Activated naive CD4-positive, alpha-beta T cell treated with anti-CD3 and anti-CD28 coated beads, Interleukin-2, amount 10 ng/mL, durations not matched to agents 7 days and 5 days (primary cell): ENCODE results near the gene SPEG.

Experiments used
- CTCF ChIA-PET: fragments of 350-600 bp; sonication (Branson Sonifier 250); formaldehyde crosslinking; loops from one replicate; lab custom pipeline; 2021; ENCODE audit warnings: antibody characterized with exemption; lab: Charles Lee
- DNase-seq: peaks from one replicate; pipeline ENCODE4 v3.0.0-alpha.2; 2020
- H3K27ac Mint-ChIP-seq: one replicate; pipeline ENCODE4 v1.8.0; 2021; ENCODE audit warnings: mild to moderate bottlenecking, moderate library complexity, mixed read lengths
- H3K27me3 Mint-ChIP-seq: one replicate; pipeline ENCODE4 v1.8.0; 2021; ENCODE audit warnings: mild to moderate bottlenecking, mixed read lengths
- H3K36me3 Mint-ChIP-seq: one replicate; pipeline ENCODE4 v1.8.0; 2021; ENCODE audit warnings: mixed read lengths
- H3K4me1 Mint-ChIP-seq: one replicate; pipeline ENCODE4 v1.8.0; 2021; ENCODE audit warnings: mixed read lengths
- H3K4me3 Mint-ChIP-seq: one replicate; pipeline ENCODE4 v1.8.0; 2021; ENCODE audit warnings: mild to moderate bottlenecking, moderate library complexity, mixed read lengths
- H3K9me3 Mint-ChIP-seq: one replicate; pipeline ENCODE4 v1.8.0; 2021; ENCODE audit warnings: mixed read lengths

The SPEG gene

GRCh38 chr2:219423652-219424377 is 10.8 kb upstream of the SPEG start:
- Mint-ChIP-seq H3K27ac (no peak overlapping the region), H3K36me3 (no peaks in the 10 kb centered on the region), H3K4me3 (no peak overlapping the region), H3K27me3 (peaks cover 62% of the 10 kb centered on the region), H3K9me3 (no peaks in the 10 kb centered on the region), H3K4me1 (peaks cover 4% of the 10 kb centered on the region)
- CTCF ChIA-PET = no interaction called here
- no peak for DNase-seq

DNA sequence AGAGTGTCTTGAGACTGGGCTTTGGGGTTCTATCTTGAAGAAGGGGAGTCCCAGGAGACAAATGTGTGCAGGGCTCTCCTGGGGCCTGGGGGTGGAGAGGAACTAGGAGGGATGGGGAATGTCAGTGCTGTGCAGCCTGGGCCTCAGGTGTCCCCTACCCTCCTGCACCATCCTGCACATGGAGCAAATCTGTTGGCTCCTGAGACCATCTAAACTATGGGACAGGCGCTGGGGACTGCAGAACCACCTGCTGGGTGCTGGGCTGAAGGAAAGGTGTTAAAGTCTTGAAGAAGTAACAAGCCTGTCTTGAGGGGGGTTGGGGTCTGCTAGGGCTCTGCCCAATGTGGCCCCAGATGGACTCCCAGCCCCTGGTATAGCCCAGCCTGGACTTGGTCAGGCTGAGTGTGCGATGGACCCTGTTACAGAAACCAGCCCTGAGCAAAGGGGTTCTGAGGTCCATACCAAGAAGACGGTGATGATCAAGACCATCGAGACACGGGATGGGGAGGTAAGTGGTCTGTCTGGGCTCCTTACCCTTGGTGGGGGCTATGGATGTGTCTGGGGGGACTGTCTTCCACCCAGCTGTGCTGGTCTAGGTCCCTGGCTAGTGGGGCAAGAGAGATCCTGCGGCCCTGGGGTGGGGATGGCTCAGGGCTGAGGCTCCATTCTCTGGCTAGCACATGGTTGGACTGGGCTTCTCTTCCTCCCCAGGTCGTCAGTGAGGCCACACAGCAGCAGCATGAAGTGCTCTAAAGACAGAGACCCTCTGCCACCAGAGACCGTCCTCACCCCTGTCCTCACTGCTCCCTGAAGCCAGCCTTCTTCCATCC is 9.2 kb upstream of the SPEG start:
- H3K9me3 Mint-ChIP-seq = no peaks in the 10 kb centered on the region
- no peaks in the 10 kb centered on the region for H3K4me1 Mint-ChIP-seq
- no peak overlapping the region for H3K4me3 Mint-ChIP-seq
- no peak for DNase-seq
- no peaks in the 10 kb centered on the region for H3K36me3 Mint-ChIP-seq
- CTCF ChIA-PET = no interaction called here
- H3K27ac Mint-ChIP-seq = no peak overlapping the region
- peaks cover 53% of the 10 kb centered on the region for H3K27me3 Mint-ChIP-seq

DNA sequence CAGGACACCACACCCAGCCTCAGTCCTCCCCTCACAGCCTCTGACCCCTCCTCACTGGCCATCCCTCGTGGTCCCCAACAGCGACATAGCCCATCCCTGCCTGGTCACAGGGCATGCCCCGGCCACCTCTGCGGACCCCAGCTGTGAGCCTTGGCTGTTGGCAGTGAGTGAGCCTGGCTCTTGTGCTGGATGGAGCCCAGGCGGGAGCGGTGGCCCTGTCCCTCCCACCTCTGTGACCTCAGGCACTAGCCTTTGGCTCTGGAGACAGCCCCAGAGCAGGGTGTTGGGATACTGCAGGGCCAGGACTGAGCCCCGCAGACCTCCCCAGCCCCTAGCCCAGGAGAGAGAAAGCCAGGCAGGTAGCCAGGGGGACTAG is 8.6 kb upstream of the SPEG start:
- Mint-ChIP-seq H3K36me3 (no peaks in the 10 kb centered on the region), H3K27ac (no peak overlapping the region), H3K4me3 (no peak overlapping the region), H3K4me1 (no peaks in the 10 kb centered on the region), H3K9me3 (no peaks in the 10 kb centered on the region), H3K27me3 (peaks cover 48% of the 10 kb centered on the region)
- no peak for DNase-seq
- CTCF ChIA-PET = no interaction called here

GRCh38 chr2:219426534-219427136 is 8.0 kb upstream of the SPEG start:
- no peak for DNase-seq
- Mint-ChIP-seq H3K27me3 (peaks cover 47% of the 10 kb centered on the region), H3K27ac (no peak overlapping the region), H3K4me1 (no peaks in the 10 kb centered on the region), H3K9me3 (no peaks in the 10 kb centered on the region), H3K36me3 (no peaks in the 10 kb centered on the region), H3K4me3 (no peak overlapping the region)
- CTCF ChIA-PET = interaction anchor here (1.4 kb wide), 1 partner anchor 36 kb away, joined by 3 read pairs; no protein-coding TSS in a partner anchor

GRCh38 chr2:219428469-219428868 is 6.2 kb upstream of the SPEG start:
- no peak for DNase-seq
- Mint-ChIP-seq H3K36me3 (no peaks in the 10 kb centered on the region), H3K9me3 (no peaks in the 10 kb centered on the region), H3K4me1 (no peaks in the 10 kb centered on the region), H3K27ac (no peak overlapping the region), H3K4me3 (no peak overlapping the region), H3K27me3 (peaks cover 46% of the 10 kb centered on the region)
- CTCF ChIA-PET = interaction anchor here (1.1 to 1.5 kb wide), 2 partner anchors 26 to 29 kb away, joined by 3 read pairs; no protein-coding TSS in a partner anchor

DNA sequence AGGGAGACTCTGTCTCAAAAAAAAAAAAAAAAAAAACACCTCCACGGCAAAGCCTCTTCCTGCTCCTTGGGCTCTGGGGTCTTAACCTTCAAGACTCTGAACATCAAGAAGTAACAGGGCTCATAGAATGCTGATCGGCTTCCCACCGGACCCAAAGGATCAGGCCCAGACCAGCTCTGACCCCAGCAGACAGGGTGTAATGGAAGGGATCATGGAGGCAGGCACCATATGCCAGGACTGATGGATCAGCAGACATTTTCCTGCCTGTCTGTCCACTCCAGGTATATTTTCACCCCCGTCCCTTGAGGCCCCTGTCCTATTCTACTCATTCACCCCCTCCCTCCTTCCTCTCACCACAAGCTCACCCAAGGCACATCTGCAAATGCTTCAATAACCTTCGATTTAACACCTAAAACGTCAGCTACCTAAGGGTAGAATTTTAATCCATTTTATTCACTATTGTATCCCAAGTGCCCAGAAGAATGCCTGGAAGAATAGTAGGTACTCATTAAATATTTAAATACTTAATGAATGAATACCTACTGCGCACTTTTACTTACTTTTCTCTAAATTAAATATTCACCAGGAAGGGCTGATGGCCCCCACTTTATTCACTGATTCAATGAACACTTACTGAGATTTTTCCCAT is 4.6 kb upstream of the SPEG start:
- H3K36me3 Mint-ChIP-seq = no peaks in the 10 kb centered on the region
- no peaks in the 10 kb centered on the region for H3K9me3 Mint-ChIP-seq
- H3K27me3 Mint-ChIP-seq = peaks cover 56% of the 10 kb centered on the region
- no peak overlapping the region for H3K4me3 Mint-ChIP-seq
- DNase-seq = no peak
- no peak overlapping the region for H3K27ac Mint-ChIP-seq
- CTCF ChIA-PET = interaction anchor here (1.5 to 1.6 kb wide), 3 partner anchors 27 to 100 kb away, joined by 3 to 5 read pairs (median 3); no protein-coding TSS in a partner anchor
- no peaks in the 10 kb centered on the region for H3K4me1 Mint-ChIP-seq

DNA sequence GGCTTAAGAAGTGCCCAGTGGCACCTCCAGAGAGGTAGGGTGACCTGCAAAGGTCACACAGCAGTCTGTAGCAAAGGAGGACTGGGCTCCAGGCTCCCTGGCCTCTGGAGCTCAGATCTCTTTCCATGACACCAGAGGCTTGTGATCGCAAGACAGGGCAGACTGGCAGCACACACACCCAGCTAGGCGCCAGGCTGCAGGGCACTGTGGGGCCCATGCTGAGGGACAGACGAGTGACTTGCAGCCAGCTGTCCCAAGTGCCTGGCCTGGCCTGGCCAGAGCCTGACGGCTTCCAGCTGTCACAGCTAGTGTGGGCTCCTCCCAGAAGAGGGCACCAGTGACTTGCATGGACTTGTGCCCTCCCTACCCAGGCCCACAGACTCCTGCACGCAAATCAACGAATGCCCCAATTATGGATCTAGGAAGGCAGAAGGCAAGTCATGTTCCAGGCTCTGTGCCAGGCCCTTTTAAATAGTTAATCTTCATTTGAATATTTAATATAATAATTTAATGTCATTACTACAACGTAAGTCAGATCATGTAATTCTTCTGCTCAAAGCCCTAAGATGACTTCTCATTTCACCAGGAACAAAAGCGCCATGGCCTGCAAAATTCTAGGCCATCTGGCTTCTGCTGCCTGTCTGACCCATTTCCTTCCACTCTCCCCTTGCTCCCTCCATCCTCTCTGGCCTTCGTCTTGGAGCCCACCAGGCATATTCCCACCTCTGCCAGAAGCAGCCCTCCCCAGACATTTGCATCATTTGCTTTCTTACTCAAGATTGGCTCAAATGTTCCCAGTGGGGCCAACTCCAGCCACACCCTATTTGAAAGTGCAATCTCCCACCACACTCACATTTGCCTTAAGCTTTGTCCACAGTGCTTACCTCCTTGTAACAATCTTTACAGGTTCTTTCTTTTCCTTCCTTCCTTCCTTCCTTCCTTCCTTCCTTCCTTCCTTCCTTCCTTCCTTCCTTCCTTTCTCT is 3.7 kb upstream of the SPEG start:
- CTCF ChIA-PET = interaction anchor here (1.1 to 1.6 kb wide), 3 partner anchors 27 to 110 kb away, joined by 3 to 5 read pairs (median 3); no protein-coding TSS in a partner anchor
- Mint-ChIP-seq H3K9me3 (no peaks in the 10 kb centered on the region), H3K36me3 (no peaks in the 10 kb centered on the region), H3K4me1 (no peaks in the 10 kb centered on the region), H3K27ac (no peak overlapping the region), H3K27me3 (peaks cover 47% of the 10 kb centered on the region), H3K4me3 (no peak overlapping the region)
- no peak for DNase-seq

DNA sequence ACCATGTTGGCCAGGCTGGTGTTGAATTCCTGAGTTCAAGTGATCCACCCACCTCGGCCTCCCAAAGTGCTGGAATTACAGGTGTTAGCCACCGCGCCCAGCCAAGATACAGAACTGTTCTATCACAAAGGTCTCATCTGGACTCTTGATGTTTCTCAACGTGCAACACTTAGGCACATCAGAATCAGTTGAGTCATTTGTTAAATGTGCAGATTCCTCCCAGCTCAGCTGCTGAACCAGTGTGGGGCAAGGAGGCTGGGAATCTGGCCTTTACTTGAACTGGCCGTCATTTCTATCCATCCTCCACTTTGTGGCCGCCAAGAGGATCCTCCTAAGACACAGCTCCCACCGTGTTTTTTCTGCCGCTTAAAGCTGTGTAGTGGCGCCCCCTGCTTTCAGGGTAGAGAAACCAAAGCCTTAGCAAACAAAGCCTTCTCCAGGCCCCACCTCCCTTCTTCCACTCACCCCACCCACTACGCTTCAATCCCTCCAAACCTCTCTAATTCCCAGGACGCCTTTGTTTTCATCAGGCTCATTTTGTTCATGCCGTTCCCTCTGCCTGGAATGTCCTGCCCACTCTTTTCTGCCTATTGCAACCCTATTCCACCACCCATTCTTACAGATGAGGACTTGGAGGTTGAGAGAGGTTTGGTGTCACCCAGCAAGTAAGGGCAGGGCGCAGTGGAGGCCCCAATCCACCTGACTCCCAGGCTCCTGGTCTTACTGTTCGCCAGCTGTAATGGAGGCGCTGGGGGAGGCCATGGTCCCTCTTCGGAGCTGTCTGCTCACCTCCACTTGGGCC is 776 bp upstream of the SPEG start:
- H3K4me3 Mint-ChIP-seq = no peak overlapping the region
- no peak overlapping the region for H3K27ac Mint-ChIP-seq
- peaks cover 30% of the 10 kb centered on the region for H3K27me3 Mint-ChIP-seq
- H3K36me3 Mint-ChIP-seq = no peaks in the 10 kb centered on the region
- no peaks in the 10 kb centered on the region for H3K4me1 Mint-ChIP-seq
- DNase-seq = peak; percentile 50
- CTCF ChIA-PET = interaction anchor here (0.7 to 4.4 kb wide), 7 partner anchors 12 to 43 kb away, joined by 3 to 31 read pairs (median 4); no protein-coding TSS in a partner anchor
- H3K9me3 Mint-ChIP-seq = no peaks in the 10 kb centered on the region

DNA sequence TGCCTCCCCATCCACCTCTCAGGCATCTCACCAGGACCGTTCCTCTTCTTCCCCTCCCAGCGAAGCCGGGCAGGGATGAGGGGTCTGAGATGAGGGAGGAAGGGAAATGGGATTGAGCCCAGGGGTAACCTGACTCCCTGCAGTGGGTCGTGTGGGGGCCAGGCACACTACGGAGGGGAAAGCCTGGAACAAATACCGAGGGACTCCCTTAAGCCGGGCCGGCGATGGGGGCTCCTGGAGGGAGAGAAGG is 250 bp upstream of the SPEG start:
- no peaks in the 10 kb centered on the region for H3K36me3 Mint-ChIP-seq

GRCh38 chr2:219435701-219436100 is 1.1 kb downstream of the SPEG start:
- no peak overlapping the region for H3K4me3 Mint-ChIP-seq
- peaks cover 22% of the 10 kb centered on the region for H3K27me3 Mint-ChIP-seq
- no peak for DNase-seq
- CTCF ChIA-PET = interaction anchor here (0.7 to 4.4 kb wide), 2 partner anchors 19 to 33 kb away, joined by 3 to 31 read pairs; no protein-coding TSS in a partner anchor
- no peak overlapping the region for H3K27ac Mint-ChIP-seq
- no peaks in the 10 kb centered on the region for H3K36me3 Mint-ChIP-seq
- H3K9me3 Mint-ChIP-seq = no peaks in the 10 kb centered on the region
- H3K4me1 Mint-ChIP-seq = no peaks in the 10 kb centered on the region

More for the DNA sequence above, 250 bp upstream of the SPEG start:
- H3K4me1 Mint-ChIP-seq = no peaks in the 10 kb centered on the region
- peaks cover 25% of the 10 kb centered on the region for H3K27me3 Mint-ChIP-seq
- H3K4me3 Mint-ChIP-seq = no peak overlapping the region
- no peak overlapping the region for H3K27ac Mint-ChIP-seq
- H3K9me3 Mint-ChIP-seq = no peaks in the 10 kb centered on the region
- no peak for DNase-seq
- CTCF ChIA-PET = interaction anchor here (1.0 to 4.4 kb wide), 4 partner anchors 13 to 32 kb away, joined by 4 to 31 read pairs (median 5); no protein-coding TSS in a partner anchor

GRCh38 chr2:219436491-219436890 is 1.8 kb downstream of the SPEG start:
- CTCF ChIA-PET = interaction anchor here (0.7 to 4.4 kb wide), 3 partner anchors 18 to 39 kb away, joined by 3 to 31 read pairs (median 3); no protein-coding TSS in a partner anchor
- Mint-ChIP-seq H3K27ac (no peak overlapping the region), H3K27me3 (peaks cover 17% of the 10 kb centered on the region), H3K36me3 (no peaks in the 10 kb centered on the region), H3K9me3 (no peaks in the 10 kb centered on the region), H3K4me3 (no peak overlapping the region), H3K4me1 (peaks cover 7% of the 10 kb centered on the region)
- no peak for DNase-seq

DNA sequence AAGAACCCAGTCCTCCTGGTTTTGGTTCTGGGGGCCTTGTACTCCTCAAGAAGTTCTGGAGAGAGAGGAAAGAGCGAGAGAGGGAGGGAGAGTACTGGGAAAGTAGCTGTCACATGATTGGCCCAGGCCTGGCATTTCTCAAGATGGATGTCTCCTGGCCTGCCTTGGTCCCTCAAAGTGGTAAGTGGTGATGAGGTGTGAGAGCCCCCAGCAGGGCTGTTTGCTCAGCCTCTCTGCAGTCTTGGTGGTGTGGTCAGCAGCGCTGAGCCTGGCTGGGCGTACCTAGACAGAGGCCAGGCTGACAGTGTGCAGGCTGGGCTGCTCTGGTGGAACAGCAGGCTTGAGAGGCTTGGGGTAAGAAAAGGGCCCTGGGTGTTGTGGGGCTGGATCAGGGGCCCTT is 2.5 kb downstream of the SPEG start:
- H3K27me3 Mint-ChIP-seq = peaks cover 18% of the 10 kb centered on the region
- no peak for DNase-seq
- no peaks in the 10 kb centered on the region for H3K36me3 Mint-ChIP-seq
- H3K4me3 Mint-ChIP-seq = no peak overlapping the region
- H3K9me3 Mint-ChIP-seq = no peaks in the 10 kb centered on the region
- CTCF ChIA-PET = interaction anchor here (1.0 kb wide), 1 partner anchor 39 kb away, joined by 3 read pairs; no protein-coding TSS in a partner anchor
- H3K27ac Mint-ChIP-seq = no peak overlapping the region
- peaks cover 8% of the 10 kb centered on the region for H3K4me1 Mint-ChIP-seq
